Measurements from ENCODE around the gene CCDC30. TPM values are rescaled to one million over a fixed set of nuclear protein-coding genes. Genes with fewer than 3 reads are reported as not detected.
A peak's percentile ranks its signal among the peaks of the same experiment; 100 is the strongest.

The CCDC30 gene
- total RNA-seq, 1 donor from 2014 or later, result 2.0 TPM

DNA sequence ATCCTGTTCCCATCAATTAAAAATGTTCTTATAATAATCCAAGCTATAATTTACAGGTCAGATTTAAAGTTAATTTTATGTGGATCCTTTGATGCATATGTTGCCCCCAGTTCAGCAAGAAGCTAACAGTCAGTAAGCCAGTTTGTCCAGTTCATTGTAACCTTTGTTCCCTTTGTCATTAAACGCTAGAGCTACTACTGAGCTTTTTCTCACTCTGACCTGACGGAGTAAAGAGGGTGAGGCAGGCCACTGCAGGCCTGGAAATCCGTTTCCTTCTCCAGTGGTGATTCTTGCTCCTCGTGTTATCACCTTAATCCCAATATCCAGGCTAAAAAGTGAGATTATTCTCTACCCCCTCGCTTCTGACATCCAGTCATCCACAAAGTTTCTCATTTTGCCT lies 229.4 kb downstream of the CCDC30 start:
- Histone ChIP-seq H3K4me2 (peak overlapping the region; percentile 65), H3K4me3 (peak overlapping the region; percentile 20), H3K9me3 (ENCODE audit: low read depth) (no peaks in the 10 kb centered on the region), H3K27ac (peak overlapping the region; percentile 30), H3K9ac (no peak overlapping the region), H3K79me2 (ENCODE audit: low read depth) (peaks cover 99% of the 10 kb centered on the region), H3K36me3 (peaks cover 34% of the 10 kb centered on the region), H3K4me1 (peaks cover 21% of the 10 kb centered on the region), H4K20me1 (ENCODE audit: low read depth) (peaks cover 97% of the 10 kb centered on the region), H3K27me3 (no peaks in the 10 kb centered on the region), H3F3A (ENCODE audit: low read depth) (peaks cover 45% of the 10 kb centered on the region), H2AFZ (replicated peaks) (no peak overlapping the region)
- Mint-ChIP-seq H3K27me3 (ENCODE audit: insufficient read depth, low read depth) (no peaks in the 10 kb centered on the region), H3K27ac (no peak overlapping the region), H3K4me3 (no peak overlapping the region), H3K4me1 (peaks cover 32% of the 10 kb centered on the region), H3K9me3 (no peaks in the 10 kb centered on the region), H3K36me3 (peaks cover 36% of the 10 kb centered on the region)
- no peak for TF ChIP-seq EZH2 (IDR thresholded peaks at IDR 0.05)
- TF ChIP-seq, protein P1, sequence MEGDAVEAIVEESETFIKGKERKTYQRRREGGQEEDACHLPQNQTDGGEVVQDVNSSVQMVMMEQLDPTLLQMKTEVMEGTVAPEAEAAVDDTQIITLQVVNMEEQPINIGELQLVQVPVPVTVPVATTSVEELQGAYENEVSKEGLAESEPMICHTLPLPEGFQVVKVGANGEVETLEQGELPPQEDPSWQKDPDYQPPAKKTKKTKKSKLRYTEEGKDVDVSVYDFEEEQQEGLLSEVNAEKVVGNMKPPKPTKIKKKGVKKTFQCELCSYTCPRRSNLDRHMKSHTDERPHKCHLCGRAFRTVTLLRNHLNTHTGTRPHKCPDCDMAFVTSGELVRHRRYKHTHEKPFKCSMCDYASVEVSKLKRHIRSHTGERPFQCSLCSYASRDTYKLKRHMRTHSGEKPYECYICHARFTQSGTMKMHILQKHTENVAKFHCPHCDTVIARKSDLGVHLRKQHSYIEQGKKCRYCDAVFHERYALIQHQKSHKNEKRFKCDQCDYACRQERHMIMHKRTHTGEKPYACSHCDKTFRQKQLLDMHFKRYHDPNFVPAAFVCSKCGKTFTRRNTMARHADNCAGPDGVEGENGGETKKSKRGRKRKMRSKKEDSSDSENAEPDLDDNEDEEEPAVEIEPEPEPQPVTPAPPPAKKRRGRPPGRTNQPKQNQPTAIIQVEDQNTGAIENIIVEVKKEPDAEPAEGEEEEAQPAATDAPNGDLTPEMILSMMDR (IDR thresholded peaks at IDR 0.05), result no peak
- TF ChIP-seq EZH2phosphoT487 (IDR thresholded peaks at IDR 0.05), result no peak
- peak; percentile 60 for DNase-seq (ENCODE audit: low spot score)

DNA sequence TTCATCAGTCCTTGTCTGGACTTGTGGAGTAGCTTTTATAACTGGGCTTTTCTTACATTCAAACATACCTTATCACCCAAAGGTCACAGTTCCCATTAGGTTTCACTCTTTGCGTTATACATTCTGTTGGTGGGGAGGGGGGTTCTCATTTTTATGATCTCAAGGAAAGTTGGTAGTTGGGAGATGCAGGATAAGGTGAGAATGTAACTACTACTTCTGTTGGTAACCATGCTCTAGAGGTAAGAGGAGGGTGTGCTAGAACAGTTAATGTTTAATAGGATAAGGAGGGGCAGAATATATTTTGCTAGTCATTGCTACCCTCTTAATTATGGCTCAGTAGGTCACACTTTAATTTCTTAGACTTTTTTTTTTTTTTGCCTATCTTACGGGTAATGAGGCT lies 229.8 kb downstream of the CCDC30 start:
- no peak overlapping the region for H3K27ac Mint-ChIP-seq
- no peak for TF ChIP-seq EZH2phosphoT487 (IDR thresholded peaks at IDR 0.05)
- peaks cover 97% of the 10 kb centered on the region for H4K20me1 ChIP-seq (ENCODE audit: low read depth)

DNA sequence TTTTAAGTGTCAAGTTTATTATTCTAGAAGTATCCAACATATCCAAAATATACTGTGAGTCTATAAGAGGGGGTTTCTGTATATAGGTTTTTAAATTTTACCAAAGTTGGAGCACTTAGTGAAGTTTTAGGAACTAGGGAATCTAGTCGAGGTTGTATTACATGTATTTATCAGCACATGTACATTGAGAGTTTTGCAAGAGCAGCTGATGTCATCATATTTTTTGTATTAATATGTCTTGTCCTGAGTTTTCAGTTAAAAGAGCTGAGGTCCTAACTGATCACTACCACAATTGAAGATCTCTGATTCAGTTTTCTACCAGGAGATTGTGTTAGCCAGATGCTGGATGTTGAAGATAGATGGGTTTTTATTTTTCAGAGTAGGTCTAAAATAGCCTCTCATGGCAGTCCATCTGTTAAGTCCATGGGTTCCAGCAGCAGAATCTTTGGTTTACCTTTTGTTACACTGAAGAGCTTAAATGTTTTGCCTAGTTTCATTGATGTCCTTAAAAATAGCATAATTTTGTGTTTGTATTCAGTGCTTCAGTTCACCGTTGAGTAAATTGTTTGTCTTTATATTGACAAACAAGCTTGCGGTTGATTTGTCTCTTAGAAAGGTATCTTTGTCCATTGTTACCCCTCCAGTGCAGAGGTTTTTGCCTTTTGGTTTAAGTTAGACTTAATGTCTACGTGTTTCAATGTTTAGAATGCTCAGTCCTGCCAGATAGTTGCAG lies 235.2 kb downstream of the CCDC30 start:
- Mint-ChIP-seq H3K4me3 (no peak overlapping the region), H3K27ac (no peak overlapping the region), H3K9me3 (no peaks in the 10 kb centered on the region), H3K4me1 (no peaks in the 10 kb centered on the region), H3K36me3 (peaks cover 76% of the 10 kb centered on the region), H3K27me3 (ENCODE audit: insufficient read depth, low read depth) (no peaks in the 10 kb centered on the region)
- H3K36me3 ChIP-seq, result peaks cover 60% of the 10 kb centered on the region
- TF ChIP-seq EZH2phosphoT487 (IDR thresholded peaks at IDR 0.05), result no peak
- TF ChIP-seq, protein P1 (IDR thresholded peaks at IDR 0.05), result no peak
- TF ChIP-seq EZH2 (IDR thresholded peaks at IDR 0.05), result no peak
- H2AFZ ChIP-seq (replicated peaks), result no peak overlapping the region
- no peak overlapping the region for H3K4me3 ChIP-seq
- no peak overlapping the region for H3K27ac ChIP-seq
- H3K9me3 ChIP-seq (ENCODE audit: low read depth), result no peaks in the 10 kb centered on the region
- peaks cover 97% of the 10 kb centered on the region for H3K79me2 ChIP-seq (ENCODE audit: low read depth)
- no peaks in the 10 kb centered on the region for H3K27me3 ChIP-seq
- H4K20me1 ChIP-seq (ENCODE audit: low read depth), result peaks cover 76% of the 10 kb centered on the region
- H3K9ac ChIP-seq, result no peak overlapping the region
- no peak overlapping the region for H3K4me2 ChIP-seq
- H3F3A ChIP-seq (ENCODE audit: low read depth), result peaks cover 52% of the 10 kb centered on the region
- DNase-seq (ENCODE audit: low spot score), result no peak
- no peaks in the 10 kb centered on the region for H3K4me1 ChIP-seq

More for the DNA sequence above, 229.8 kb downstream of the CCDC30 start:
- Histone ChIP-seq H3K27ac (peak overlapping the region; percentile 30), H3K36me3 (peaks cover 35% of the 10 kb centered on the region), H3K4me2 (peak overlapping the region; percentile 65), H3K27me3 (no peaks in the 10 kb centered on the region), H3K4me3 (peak overlapping the region; percentile 20), H3K9me3 (ENCODE audit: low read depth) (no peaks in the 10 kb centered on the region), H3K4me1 (peaks cover 21% of the 10 kb centered on the region), H3K9ac (no peak overlapping the region), H3F3A (ENCODE audit: low read depth) (peaks cover 45% of the 10 kb centered on the region), H3K79me2 (ENCODE audit: low read depth) (peaks cover 99% of the 10 kb centered on the region), H2AFZ (replicated peaks) (no peak overlapping the region)
- peaks cover 28% of the 10 kb centered on the region for H3K4me1 Mint-ChIP-seq
- no peaks in the 10 kb centered on the region for H3K27me3 Mint-ChIP-seq (ENCODE audit: insufficient read depth, low read depth)
- no peak for DNase-seq (ENCODE audit: low spot score)
- H3K4me3 Mint-ChIP-seq, result no peak overlapping the region
- no peaks in the 10 kb centered on the region for H3K9me3 Mint-ChIP-seq
- peaks cover 35% of the 10 kb centered on the region for H3K36me3 Mint-ChIP-seq

DNA sequence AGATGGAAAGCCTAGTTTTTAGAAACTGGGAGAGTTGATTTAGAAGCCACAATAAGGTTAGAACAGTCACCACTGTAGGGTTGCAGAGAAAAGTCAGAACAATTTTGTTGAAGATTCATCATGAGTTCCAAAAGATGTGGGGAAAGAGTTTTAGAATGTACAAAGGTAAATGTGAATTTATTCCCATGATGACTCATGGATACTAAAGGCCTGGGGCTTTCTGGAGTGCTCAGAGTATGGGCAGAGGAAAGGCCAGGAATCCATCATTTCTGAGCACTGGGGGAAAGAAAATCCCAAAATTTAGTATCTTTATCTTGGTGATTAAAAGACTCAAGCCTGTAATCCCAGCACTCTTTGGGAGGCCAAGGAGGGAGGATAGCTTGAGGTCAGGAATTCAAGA lies 236.9 kb downstream of the CCDC30 start:
- no peak overlapping the region for H3K4me3 Mint-ChIP-seq
- H3K27ac Mint-ChIP-seq, result no peak overlapping the region
- H2AFZ ChIP-seq (replicated peaks), result no peak overlapping the region
- H3K4me3 ChIP-seq, result no peak overlapping the region
- H3K27me3 Mint-ChIP-seq (ENCODE audit: insufficient read depth, low read depth), result no peaks in the 10 kb centered on the region
- H3K27ac ChIP-seq, result no peak overlapping the region
- no peaks in the 10 kb centered on the region for H3K9me3 ChIP-seq (ENCODE audit: low read depth)
- TF ChIP-seq EZH2 (IDR thresholded peaks at IDR 0.05), result no peak
- TF ChIP-seq, protein P1 (IDR thresholded peaks at IDR 0.05), result no peak
- TF ChIP-seq EZH2phosphoT487 (IDR thresholded peaks at IDR 0.05), result no peak
- no peaks in the 10 kb centered on the region for H3K4me1 ChIP-seq
- H3K9me3 Mint-ChIP-seq, result no peaks in the 10 kb centered on the region
- no peak overlapping the region for H3K9ac ChIP-seq
- peaks cover 54% of the 10 kb centered on the region for H3F3A ChIP-seq (ENCODE audit: low read depth)
- H3K36me3 Mint-ChIP-seq, result peaks cover 83% of the 10 kb centered on the region
- peaks cover 58% of the 10 kb centered on the region for H3K36me3 ChIP-seq
- no peaks in the 10 kb centered on the region for H3K27me3 ChIP-seq
- no peak overlapping the region for H3K4me2 ChIP-seq
- H3K4me1 Mint-ChIP-seq, result no peaks in the 10 kb centered on the region
- H3K79me2 ChIP-seq (ENCODE audit: low read depth), result peaks cover 89% of the 10 kb centered on the region
- DNase-seq (ENCODE audit: low spot score), result no peak
- peaks cover 69% of the 10 kb centered on the region for H4K20me1 ChIP-seq (ENCODE audit: low read depth)

All from neural progenitor cell (in vitro differentiated cells).